Neural cell (in vitro differentiated cells): ENCODE measurements around the gene WNT3A. TPM values are rescaled to one million over a fixed set of nuclear protein-coding genes. Genes with fewer than 3 reads are reported as not detected.

ENCODE experiments used
- H2AFZ ChIP-seq: fragments of 200-600, 300-800 bp; sonication (generic), shearing (Covaris generic); 2 replicates; pipeline ENCODE4 v1.6.0; 2014; ENCODE audit warnings: low read depth, mild to moderate bottlenecking, antibody characterized with exemption, low read length, moderate library complexity
- H3F3A ChIP-seq: fragments of 200-600 bp; shearing (Covaris generic); 2 replicates; pipeline ENCODE4 v1.6.1; 2016; ENCODE audit warnings: mild to moderate bottlenecking, moderate library complexity, mixed read lengths, antibody characterized with exemption, low read length; ENCODE audit not compliant: insufficient read depth, poor library complexity, severe bottlenecking
- H3K27ac ChIP-seq: fragments of 200-600, 300-800 bp; sonication (generic), shearing (Covaris generic); 2 replicates; pipeline ENCODE4 v1.5.1; 2014; ENCODE audit warnings: mild to moderate bottlenecking, low read length, moderate library complexity
- H3K27me3 ChIP-seq: fragments of 300-800, 200-600 bp; sonication (generic), shearing (Covaris generic); 2 replicates; pipeline ENCODE4 v1.6.0; 2014; ENCODE audit warnings: mild to moderate bottlenecking, low read depth, low read length, moderate library complexity; ENCODE audit not compliant: insufficient read depth
- H3K36me3 ChIP-seq: fragments of 300-800, 200-600 bp; sonication (generic), shearing (Covaris generic); 2 replicates; pipeline ENCODE4 v1.5.1; 2014; ENCODE audit warnings: mild to moderate bottlenecking, antibody characterized with exemption, low read length, moderate library complexity; ENCODE audit not compliant: insufficient read depth
- H3K4me2 ChIP-seq: fragments of 300-800, 200-600 bp; sonication (generic), shearing (Covaris generic); 2 replicates; pipeline ENCODE4 v1.6.0; 2014; ENCODE audit warnings: mild to moderate bottlenecking, low read length
- H3K4me3 ChIP-seq: fragments of 300-800, 200-600 bp; sonication (generic), shearing (Covaris generic); 2 replicates; pipeline ENCODE4 v1.5.1; 2014; ENCODE audit warnings: mild to moderate bottlenecking, low read length, moderate library complexity
- H3K79me2 ChIP-seq: fragments of 200-600 bp; shearing (Covaris generic); replicated peaks from 2 replicates; pipeline ENCODE4 v1.6.0; 2014; ENCODE audit warnings: mild to moderate bottlenecking, low read length, moderate library complexity; ENCODE audit not compliant: insufficient read depth
- H3K9ac ChIP-seq: fragments of 300-800, 200-600 bp; sonication (generic), shearing (Covaris generic); 2 replicates; pipeline ENCODE4 v1.6.1; 2016; ENCODE audit warnings: mild to moderate bottlenecking, low read length, mixed read lengths
- H3K9me2 ChIP-seq: fragments of 200-600 bp; shearing (Covaris generic); 2 replicates; pipeline ENCODE4 v1.6.1; 2016; ENCODE audit warnings: mild to moderate bottlenecking, low read length, mixed read lengths; ENCODE audit not compliant: insufficient read depth
- H3K9me3 ChIP-seq: fragments of 200-600, 300-800 bp; sonication (generic), shearing (Covaris generic); 2 replicates; pipeline ENCODE4 v1.6.1; 2016; ENCODE audit warnings: mild to moderate bottlenecking, mixed run types, low read length, moderate library complexity, mixed read lengths
- H4K20me1 ChIP-seq: fragments of 200-600 bp; shearing (Covaris generic); 2 replicates; pipeline ENCODE4 v1.6.1; 2016; ENCODE audit warnings: mild to moderate bottlenecking, mixed run types; ENCODE audit not compliant: insufficient read depth
- EP300 ChIP-seq: fragments of 450-650 bp; conservative IDR thresholded peaks from 2 replicates; pipeline ENCODE4 v1.6.1; 2014; ENCODE audit warnings: antibody characterized with exemption, mild to moderate bottlenecking, moderate library complexity; ENCODE audit not compliant: poor library complexity, severe bottlenecking
- EZH2 ChIP-seq: fragments of 200-600, 300-800 bp; shearing (Covaris generic), sonication (generic); IDR thresholded peaks from 2 replicates; pipeline ENCODE4 v1.6.1; 2014; ENCODE audit warnings: antibody characterized with exemption, low read length, borderline replicate concordance, mild to moderate bottlenecking; ENCODE audit not compliant: insufficient read depth, poor library complexity, severe bottlenecking
- MXI1 ChIP-seq: fragments of 450-650 bp; conservative IDR thresholded peaks from 2 replicates; pipeline ENCODE4 v1.6.1; 2014; ENCODE audit warnings: antibody characterized with exemption, mild to moderate bottlenecking; ENCODE audit not compliant: poor library complexity, severe bottlenecking
- POLR2AphosphoS5 ChIP-seq: IDR thresholded peaks from 2 replicates; pipeline ENCODE4 v1.6.1; 2012
- RAD21 ChIP-seq: fragments of 450-650 bp; conservative IDR thresholded peaks from 2 replicates; pipeline ENCODE4 v1.6.1; 2014; ENCODE audit warnings: antibody characterized with exemption, mild to moderate bottlenecking, moderate library complexity
- SMC3 ChIP-seq: fragments of 450-650 bp; conservative IDR thresholded peaks from 2 replicates; pipeline ENCODE4 v1.6.1; 2014; ENCODE audit warnings: antibody characterized with exemption, mild to moderate bottlenecking, moderate library complexity; ENCODE audit not compliant: poor library complexity
- polyA plus RNA-seq: library from polyadenylated mRNA; depleted of rRNA; stranded (reverse); fragments of >200 nt; gene quantifications from 2 replicates; pipeline ENCODE4 v1.2.3, GENCODE V29; 2014
- TF ChIP-seq, protein P1 (sequence below): fragments of 450-650 bp; IDR thresholded peaks from 2 replicates; pipeline ENCODE4 v1.5.1; 2014; ENCODE audit warnings: antibody characterized with exemption, mild to moderate bottlenecking, moderate library complexity; ENCODE audit not compliant: poor library complexity, severe bottlenecking
- TF ChIP-seq, protein P2 (sequence below): IDR thresholded peaks from 2 replicates; pipeline ENCODE4 v1.6.1; 2012; ENCODE audit warnings: borderline replicate concordance

The WNT3A gene
- polyA plus RNA-seq, 1 donor from 2014 or later = 0.14 TPM

DNA sequence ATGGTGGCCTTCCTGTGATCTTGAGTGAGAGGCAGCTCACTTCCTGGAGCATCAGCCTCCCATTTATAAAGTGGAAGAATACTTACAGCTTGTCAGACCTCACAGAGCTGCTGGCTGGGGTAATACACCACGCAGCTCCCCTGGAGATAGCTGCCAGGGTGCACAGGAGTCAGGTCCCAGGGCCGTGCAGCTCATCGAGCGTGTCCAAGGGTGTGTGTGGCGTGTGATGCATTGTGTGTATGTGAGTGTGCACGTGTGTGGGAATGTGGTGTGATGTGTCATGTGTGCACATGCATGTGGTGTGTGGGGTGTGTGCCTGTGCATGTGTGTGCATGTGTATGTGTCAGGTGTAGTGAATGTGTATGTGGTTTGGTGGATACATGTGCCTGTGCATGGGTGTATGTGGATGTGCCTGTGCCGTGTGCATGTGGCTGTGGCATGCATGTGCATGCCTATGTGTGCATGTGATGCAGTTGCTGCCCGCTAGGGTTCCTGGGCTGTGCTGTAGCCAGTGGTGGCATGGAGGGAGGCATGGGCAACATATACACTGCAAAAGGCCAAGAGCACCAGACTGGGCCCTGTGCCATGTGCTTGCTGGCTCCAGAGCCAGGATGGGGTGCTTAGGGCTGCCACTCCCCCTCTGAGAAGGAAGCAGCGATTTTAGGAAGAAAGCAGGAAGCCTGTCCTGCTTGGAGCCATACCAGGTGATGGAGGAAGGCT, 24.6 kb downstream of the WNT3A start:
- no peak overlapping the region for H2AFZ ChIP-seq
- no peak overlapping the region for H3K4me3 ChIP-seq
- H3K27me3 ChIP-seq = no peaks in the 10 kb centered on the region
- no peaks in the 10 kb centered on the region for H3K36me3 ChIP-seq
- no peaks in the 10 kb centered on the region for H3K79me2 ChIP-seq
- no peaks in the 10 kb centered on the region for H3K9me2 ChIP-seq
- H3K9ac ChIP-seq = no peak overlapping the region
- H3F3A ChIP-seq = no peaks in the 10 kb centered on the region
- no peak for TF ChIP-seq EZH2
- TF ChIP-seq, protein P1, sequence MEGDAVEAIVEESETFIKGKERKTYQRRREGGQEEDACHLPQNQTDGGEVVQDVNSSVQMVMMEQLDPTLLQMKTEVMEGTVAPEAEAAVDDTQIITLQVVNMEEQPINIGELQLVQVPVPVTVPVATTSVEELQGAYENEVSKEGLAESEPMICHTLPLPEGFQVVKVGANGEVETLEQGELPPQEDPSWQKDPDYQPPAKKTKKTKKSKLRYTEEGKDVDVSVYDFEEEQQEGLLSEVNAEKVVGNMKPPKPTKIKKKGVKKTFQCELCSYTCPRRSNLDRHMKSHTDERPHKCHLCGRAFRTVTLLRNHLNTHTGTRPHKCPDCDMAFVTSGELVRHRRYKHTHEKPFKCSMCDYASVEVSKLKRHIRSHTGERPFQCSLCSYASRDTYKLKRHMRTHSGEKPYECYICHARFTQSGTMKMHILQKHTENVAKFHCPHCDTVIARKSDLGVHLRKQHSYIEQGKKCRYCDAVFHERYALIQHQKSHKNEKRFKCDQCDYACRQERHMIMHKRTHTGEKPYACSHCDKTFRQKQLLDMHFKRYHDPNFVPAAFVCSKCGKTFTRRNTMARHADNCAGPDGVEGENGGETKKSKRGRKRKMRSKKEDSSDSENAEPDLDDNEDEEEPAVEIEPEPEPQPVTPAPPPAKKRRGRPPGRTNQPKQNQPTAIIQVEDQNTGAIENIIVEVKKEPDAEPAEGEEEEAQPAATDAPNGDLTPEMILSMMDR = no peak
- no peak for TF ChIP-seq MXI1
- no peak for TF ChIP-seq EP300
- no peak for TF ChIP-seq SMC3
- H3K4me2 ChIP-seq = no peak overlapping the region
- H4K20me1 ChIP-seq = no peaks in the 10 kb centered on the region
- H3K9me3 ChIP-seq = no peaks in the 10 kb centered on the region
- H3K27ac ChIP-seq = no peak overlapping the region

DNA sequence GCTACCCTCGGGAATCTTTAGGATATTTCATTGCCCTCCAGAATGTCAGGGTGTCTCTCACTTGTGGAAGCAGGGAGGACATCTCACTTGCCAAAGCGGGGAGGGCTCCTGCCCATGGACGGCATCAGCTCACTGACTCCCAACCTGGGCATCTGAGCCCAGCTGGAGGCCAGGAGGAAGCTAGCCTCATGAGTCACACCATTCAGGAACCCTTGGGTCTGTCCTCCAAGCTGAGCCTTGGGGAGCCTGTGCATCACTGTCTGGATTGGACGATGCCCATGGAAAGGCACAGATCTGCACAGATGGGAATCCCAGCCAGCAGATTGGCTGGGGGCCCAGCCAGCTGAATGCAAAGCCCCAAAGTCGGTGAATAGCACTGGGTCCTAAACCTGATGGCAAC, 25.2 kb downstream of the WNT3A start:
- peaks cover 1% of the 10 kb centered on the region for H3K27me3 ChIP-seq
- TF ChIP-seq SMC3 (no peak), RAD21 (no peak), POLR2AphosphoS5 (no peak), MXI1 (no peak), EZH2 (no peak)
- TF ChIP-seq, protein P2, sequence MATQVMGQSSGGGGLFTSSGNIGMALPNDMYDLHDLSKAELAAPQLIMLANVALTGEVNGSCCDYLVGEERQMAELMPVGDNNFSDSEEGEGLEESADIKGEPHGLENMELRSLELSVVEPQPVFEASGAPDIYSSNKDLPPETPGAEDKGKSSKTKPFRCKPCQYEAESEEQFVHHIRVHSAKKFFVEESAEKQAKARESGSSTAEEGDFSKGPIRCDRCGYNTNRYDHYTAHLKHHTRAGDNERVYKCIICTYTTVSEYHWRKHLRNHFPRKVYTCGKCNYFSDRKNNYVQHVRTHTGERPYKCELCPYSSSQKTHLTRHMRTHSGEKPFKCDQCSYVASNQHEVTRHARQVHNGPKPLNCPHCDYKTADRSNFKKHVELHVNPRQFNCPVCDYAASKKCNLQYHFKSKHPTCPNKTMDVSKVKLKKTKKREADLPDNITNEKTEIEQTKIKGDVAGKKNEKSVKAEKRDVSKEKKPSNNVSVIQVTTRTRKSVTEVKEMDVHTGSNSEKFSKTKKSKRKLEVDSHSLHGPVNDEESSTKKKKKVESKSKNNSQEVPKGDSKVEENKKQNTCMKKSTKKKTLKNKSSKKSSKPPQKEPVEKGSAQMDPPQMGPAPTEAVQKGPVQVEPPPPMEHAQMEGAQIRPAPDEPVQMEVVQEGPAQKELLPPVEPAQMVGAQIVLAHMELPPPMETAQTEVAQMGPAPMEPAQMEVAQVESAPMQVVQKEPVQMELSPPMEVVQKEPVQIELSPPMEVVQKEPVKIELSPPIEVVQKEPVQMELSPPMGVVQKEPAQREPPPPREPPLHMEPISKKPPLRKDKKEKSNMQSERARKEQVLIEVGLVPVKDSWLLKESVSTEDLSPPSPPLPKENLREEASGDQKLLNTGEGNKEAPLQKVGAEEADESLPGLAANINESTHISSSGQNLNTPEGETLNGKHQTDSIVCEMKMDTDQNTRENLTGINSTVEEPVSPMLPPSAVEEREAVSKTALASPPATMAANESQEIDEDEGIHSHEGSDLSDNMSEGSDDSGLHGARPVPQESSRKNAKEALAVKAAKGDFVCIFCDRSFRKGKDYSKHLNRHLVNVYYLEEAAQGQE = no peak
- TF ChIP-seq, protein P1 = no peak
- no peak overlapping the region for H3K9ac ChIP-seq
- H3K36me3 ChIP-seq = no peaks in the 10 kb centered on the region
- no peak overlapping the region for H3K4me2 ChIP-seq
- H4K20me1 ChIP-seq = no peaks in the 10 kb centered on the region
- no peaks in the 10 kb centered on the region for H3K79me2 ChIP-seq
- H2AFZ ChIP-seq = no peak overlapping the region
- H3K4me3 ChIP-seq = no peak overlapping the region
- no peaks in the 10 kb centered on the region for H3K9me2 ChIP-seq
- H3F3A ChIP-seq = no peaks in the 10 kb centered on the region
- no peak overlapping the region for H3K27ac ChIP-seq
- H3K9me3 ChIP-seq = no peaks in the 10 kb centered on the region
